ENCODE data around the gene PRSS21.

The PRSS21 gene

GRCh38 chr16:2846511-2847310 is 29.7 kb downstream of the PRSS21 start:
- no peak for DNase-seq

DNA sequence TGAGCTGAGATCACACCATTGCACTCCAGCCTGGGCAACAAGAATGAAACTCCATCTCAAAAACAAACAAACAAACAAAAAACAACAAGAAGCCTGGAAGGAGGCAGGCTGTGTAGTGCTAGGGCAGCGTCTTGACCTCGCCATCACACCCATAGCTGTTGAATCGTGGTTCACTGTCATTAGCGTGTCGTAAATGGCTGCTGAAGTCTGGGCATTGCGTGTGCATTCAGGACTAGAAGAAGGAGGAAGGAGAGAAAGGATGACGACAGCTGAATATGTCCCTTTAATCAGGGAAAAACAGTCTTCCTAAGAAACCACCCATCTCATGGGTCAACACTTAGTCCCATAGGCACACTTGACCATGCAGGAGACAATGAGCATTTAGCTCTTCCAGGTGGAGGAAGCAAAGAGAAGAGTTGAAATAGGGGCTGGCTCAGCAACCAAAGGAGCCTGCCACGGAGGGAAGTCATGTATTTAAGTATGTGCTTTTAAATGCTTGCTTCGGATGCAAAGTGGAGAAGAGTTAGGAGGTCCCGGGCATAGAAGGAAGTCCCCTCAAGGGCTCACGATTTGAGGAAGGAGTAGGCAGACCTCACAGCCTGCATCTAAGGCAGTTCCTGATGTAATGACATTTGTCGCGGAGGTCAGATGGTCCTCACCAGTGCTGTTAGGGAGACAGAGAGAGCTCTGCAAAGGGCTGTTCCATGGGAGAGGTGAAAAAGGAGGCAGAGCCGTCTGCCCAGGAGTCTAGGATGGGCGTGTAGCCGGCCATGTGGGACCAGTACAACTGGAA is 32.1 kb downstream of the PRSS21 start:
- DNase-seq = no peak

- DNase-seq = no peak
Measured at GRCh38 chr16:2852003-2852730, 35.1 kb downstream of the PRSS21 start.

DNA sequence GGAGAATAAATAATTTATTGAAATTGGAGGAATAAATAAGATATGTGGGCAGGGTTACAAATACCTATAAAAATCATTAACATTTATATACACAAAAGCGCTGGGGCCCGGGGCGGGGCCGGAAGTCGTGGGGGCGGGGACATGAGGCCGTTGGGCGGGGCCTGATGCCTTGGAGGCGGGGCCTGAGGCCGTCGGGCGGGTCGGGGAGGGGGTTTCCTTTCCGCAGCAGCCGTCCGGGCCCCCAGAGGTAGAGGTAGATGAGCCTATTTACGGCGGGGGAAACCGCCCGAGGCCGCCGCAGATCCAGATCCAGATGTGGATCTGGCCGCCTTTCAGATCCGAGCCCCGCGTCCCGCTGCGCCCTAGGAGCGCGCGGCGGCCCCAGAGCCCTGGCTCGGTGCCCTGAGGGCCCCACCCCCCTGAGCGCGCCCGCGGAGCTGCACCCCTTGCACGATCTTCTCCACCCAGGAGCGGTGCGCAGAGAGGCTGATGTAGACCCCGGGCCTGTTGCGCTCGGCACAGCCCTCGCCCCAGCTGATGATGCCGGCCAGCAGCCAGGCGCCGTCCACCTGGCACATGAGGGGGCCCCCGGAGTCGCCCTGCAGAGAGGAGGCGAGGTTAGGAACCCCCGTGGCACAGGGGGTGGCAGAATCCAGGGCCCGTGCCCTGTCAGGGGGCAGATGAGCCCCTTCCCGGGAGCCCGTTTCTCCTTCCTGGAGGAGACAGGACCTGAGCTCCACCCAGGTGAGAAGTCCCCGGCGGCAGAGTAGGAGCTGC is 35.9 kb downstream of the PRSS21 start:
- no peak for DNase-seq

GRCh38 chr16:2853531-2854073 is 36.6 kb downstream of the PRSS21 start:
- DNase-seq = no peak

GRCh38 chr16:2854700-2855309 is 37.8 kb downstream of the PRSS21 start:
- no peak for DNase-seq

- DNase-seq = no peak
Measured at GRCh38 chr16:2855536-2855935, 38.5 kb downstream of the PRSS21 start.

GRCh38 chr16:2856061-2856670 is 39.1 kb downstream of the PRSS21 start:
- DNase-seq = no peak

- no peak for DNase-seq
Measured at GRCh38 chr16:2856686-2857450, 39.8 kb downstream of the PRSS21 start.

GRCh38 chr16:2857451-2858244 is 40.6 kb downstream of the PRSS21 start, which contains the start of gene PRSS22:
PRSS22 (minus strand) TSS chr16:2858170; CDS start chr16:2858104, 66 bp downstream.
- no peak for DNase-seq

DNA sequence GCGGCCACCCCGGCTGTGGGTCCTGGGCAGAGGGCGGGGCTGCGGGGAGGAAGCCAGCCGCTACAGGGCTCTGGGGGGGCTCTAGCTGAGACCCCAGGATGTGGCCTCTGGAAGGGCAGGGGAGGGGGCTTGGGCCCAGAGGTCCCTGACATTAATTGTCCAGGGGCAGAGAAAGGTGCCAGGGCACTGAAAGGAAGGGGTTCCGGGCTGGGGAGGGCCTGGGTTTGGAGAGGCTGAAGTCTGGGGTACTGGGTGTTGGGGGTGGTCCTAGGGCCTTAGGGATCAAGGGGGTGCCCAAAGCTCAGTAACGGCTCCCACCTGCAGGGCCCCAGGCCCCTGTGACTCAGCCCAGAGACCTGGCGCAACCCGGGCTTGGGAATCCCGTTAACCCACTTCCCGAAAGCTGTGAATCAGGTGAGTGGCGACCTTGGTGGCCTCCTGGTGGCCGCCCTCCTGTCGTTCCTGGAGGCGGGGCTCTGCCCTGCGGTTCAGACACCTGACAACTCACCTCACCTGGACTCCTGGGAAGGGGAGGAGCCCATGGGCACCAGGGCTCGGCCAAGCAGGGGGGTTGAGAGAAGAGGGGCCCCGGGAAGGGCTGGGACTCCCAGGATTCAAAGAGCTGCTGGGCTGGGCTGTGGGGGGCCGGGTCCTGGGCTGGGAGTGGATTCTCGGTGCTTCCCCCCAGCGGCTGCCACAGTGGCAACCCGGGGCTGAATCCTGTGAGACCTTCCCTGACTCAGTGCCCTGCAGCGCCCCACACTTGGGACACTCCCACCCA is 41.4 kb downstream of the PRSS21 start:
- no peak for DNase-seq

GRCh38 chr16:2859686-2860265 is 42.7 kb downstream of the PRSS21 start:
- no peak for DNase-seq

- no peak for DNase-seq
Measured at GRCh38 chr16:2860826-2861567, 44.0 kb downstream of the PRSS21 start.

DNA sequence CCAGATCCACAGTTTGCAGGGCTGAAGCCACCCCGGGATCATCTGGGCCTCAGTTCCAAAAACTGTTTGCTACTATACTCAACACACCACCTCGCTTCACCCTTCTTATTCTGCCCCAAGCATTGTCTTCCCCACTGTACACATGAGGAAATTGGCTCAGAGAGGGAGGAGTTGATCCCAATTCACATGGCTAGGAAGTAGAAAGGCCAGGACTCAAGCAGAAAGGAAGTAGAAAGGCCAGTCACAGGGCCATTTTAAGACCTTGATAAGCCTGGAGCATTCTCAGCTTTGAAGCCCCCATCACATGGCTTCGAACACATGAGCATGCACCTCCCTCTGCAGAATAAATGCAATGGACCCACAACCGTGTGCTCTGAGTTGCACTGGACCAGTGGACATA is 48.6 kb downstream of the PRSS21 start:
- DNase-seq = no peak

GRCh38 chr16:2866431-2866830 is 49.4 kb downstream of the PRSS21 start:
- DNase-seq = no peak

DNA sequence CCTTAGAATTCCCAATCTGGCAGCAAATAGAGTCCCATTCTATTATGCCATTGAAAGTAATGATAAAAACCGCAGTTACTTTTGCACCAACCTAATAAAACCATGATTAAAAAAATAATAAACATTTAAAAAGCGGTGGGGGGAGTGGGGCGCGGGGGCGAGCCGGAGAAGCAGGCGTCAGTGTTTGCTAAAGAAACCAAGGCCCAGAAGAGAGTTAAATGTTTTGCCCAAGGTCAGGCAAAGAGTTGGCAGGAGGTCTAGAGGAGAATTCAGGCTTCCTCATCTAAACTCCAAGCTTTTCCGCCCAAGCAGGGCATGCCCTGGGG is 50.6 kb downstream of the PRSS21 start:
- no peak for DNase-seq

GRCh38 chr16:2867987-2868789 is 51.2 kb downstream of the PRSS21 start:
- DNase-seq = peak; percentile 94
